ENCODE data around the gene UNC45A.

UNC45A gene

DNA sequence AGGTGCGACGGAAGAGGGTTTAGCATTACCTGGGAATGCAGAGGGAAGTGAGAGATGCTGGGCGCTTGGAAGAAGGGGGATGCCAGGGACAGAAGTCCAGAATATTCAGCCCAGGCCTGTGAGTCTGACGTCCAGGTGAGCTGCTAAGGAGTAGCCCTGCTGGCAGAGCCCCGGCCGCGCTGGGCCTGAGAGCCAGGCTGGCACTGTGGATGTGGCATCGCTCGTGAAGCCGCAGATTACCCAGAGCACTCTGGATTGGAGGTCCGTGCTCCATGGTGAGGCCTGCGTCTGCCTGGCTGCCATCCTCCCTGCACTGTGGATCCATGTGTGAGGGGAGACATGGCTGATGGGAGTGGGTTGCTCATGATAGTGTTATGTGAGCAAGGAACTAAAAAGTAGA is 17.5 kb upstream of the UNC45A start:
- H3K9me3 ChIP-seq (ENCODE audit: low read length), result no peaks in the 10 kb centered on the region
- H3K9ac ChIP-seq (ENCODE audit: low read length), result no peak overlapping the region
- H3K4me3 ChIP-seq (ENCODE audit: low read depth, low read length, poor library complexity, severe bottlenecking), result no peak overlapping the region
- H3K79me2 ChIP-seq (ENCODE audit: insufficient read depth, low read length), result no peaks in the 10 kb centered on the region
- peaks cover 54% of the 10 kb centered on the region; the same call in 1 of the 2 replicates for H3K36me3 ChIP-seq (ENCODE audit: insufficient read depth, low read length)
- no peaks in the 10 kb centered on the region for H3K27me3 ChIP-seq (ENCODE audit: insufficient read depth, low read length)
- H3F3A ChIP-seq (ENCODE audit: insufficient read depth, low read length), result no peaks in the 10 kb centered on the region
- H2AFZ ChIP-seq (ENCODE audit: low read length), result no peak overlapping the region
- H3K4me2 ChIP-seq (ENCODE audit: low read length), result no peak overlapping the region
- H3K4me1 ChIP-seq (ENCODE audit: insufficient read depth, low read length, severe bottlenecking), result peaks cover 19% of the 10 kb centered on the region
- H3K27ac ChIP-seq (ENCODE audit: low read depth, low read length, poor library complexity, severe bottlenecking), result no peak overlapping the region
- no peaks in the 10 kb centered on the region for H3K9me2 ChIP-seq (ENCODE audit: low read depth, low read length)
- H4K20me1 ChIP-seq (ENCODE audit: insufficient read depth, low read length), result no peaks in the 10 kb centered on the region
- TF ChIP-seq EZH2 (IDR thresholded peaks at IDR 0.05; ENCODE audit: borderline replicate concordance, low read length) (no peak), CTCF (IDR thresholded peaks at IDR 0.05; ENCODE audit: low read length) (no peak)

GRCh38 chr15:90918034-90918788 is 16.9 kb upstream of the UNC45A start:
- H3K27ac ChIP-seq (ENCODE audit: low read depth, low read length, poor library complexity, severe bottlenecking), result no peak overlapping the region
- H3K79me2 ChIP-seq (ENCODE audit: insufficient read depth, low read length), result no peaks in the 10 kb centered on the region
- H3K9ac ChIP-seq (ENCODE audit: low read length), result no peak overlapping the region
- H2AFZ ChIP-seq (ENCODE audit: low read length), result no peak overlapping the region
- no peak overlapping the region for H3K4me2 ChIP-seq (ENCODE audit: low read length)
- no peaks in the 10 kb centered on the region for H3K9me3 ChIP-seq (ENCODE audit: low read length)
- no peak for TF ChIP-seq CTCF (IDR thresholded peaks at IDR 0.05; ENCODE audit: low read length)
- TF ChIP-seq EZH2 (IDR thresholded peaks at IDR 0.05; ENCODE audit: borderline replicate concordance, low read length), result no peak
- H3F3A ChIP-seq (ENCODE audit: insufficient read depth, low read length), result no peaks in the 10 kb centered on the region
- no peaks in the 10 kb centered on the region for H3K9me2 ChIP-seq (ENCODE audit: low read depth, low read length)
- peaks cover 48% of the 10 kb centered on the region; the same call in 1 of the 2 replicates for H3K36me3 ChIP-seq (ENCODE audit: insufficient read depth, low read length)
- no peak overlapping the region for H3K4me3 ChIP-seq (ENCODE audit: low read depth, low read length, poor library complexity, severe bottlenecking)
- no peaks in the 10 kb centered on the region for H3K27me3 ChIP-seq (ENCODE audit: insufficient read depth, low read length)
- H4K20me1 ChIP-seq (ENCODE audit: insufficient read depth, low read length), result no peaks in the 10 kb centered on the region
- H3K4me1 ChIP-seq (ENCODE audit: insufficient read depth, low read length, severe bottlenecking), result peaks cover 19% of the 10 kb centered on the region

GRCh38 chr15:90918835-90919234 is 16.2 kb upstream of the UNC45A start:
- Histone ChIP-seq H4K20me1 (ENCODE audit: insufficient read depth, low read length) (no peaks in the 10 kb centered on the region), H3K36me3 (ENCODE audit: insufficient read depth, low read length) (peaks cover 42% of the 10 kb centered on the region; the same call in 1 of the 2 replicates), H3K9ac (ENCODE audit: low read length) (no peak overlapping the region), H3F3A (ENCODE audit: insufficient read depth, low read length) (no peaks in the 10 kb centered on the region), H3K9me3 (ENCODE audit: low read length) (no peaks in the 10 kb centered on the region), H3K9me2 (ENCODE audit: low read depth, low read length) (no peaks in the 10 kb centered on the region), H3K4me2 (ENCODE audit: low read length) (no peak overlapping the region), H3K27me3 (ENCODE audit: insufficient read depth, low read length) (no peaks in the 10 kb centered on the region), H3K4me1 (ENCODE audit: insufficient read depth, low read length, severe bottlenecking) (peaks cover 19% of the 10 kb centered on the region), H3K79me2 (ENCODE audit: insufficient read depth, low read length) (no peaks in the 10 kb centered on the region), H3K27ac (ENCODE audit: low read depth, low read length, poor library complexity, severe bottlenecking) (no peak overlapping the region), H3K4me3 (ENCODE audit: low read depth, low read length, poor library complexity, severe bottlenecking) (no peak overlapping the region), H2AFZ (ENCODE audit: low read length) (no peak overlapping the region)
- TF ChIP-seq CTCF (IDR thresholded peaks at IDR 0.05; ENCODE audit: low read length) (no peak), EZH2 (IDR thresholded peaks at IDR 0.05; ENCODE audit: borderline replicate concordance, low read length) (no peak)

All from OCI-LY1 (cell line).